ENCODE measurements around the gene ATPAF1.

DNA sequence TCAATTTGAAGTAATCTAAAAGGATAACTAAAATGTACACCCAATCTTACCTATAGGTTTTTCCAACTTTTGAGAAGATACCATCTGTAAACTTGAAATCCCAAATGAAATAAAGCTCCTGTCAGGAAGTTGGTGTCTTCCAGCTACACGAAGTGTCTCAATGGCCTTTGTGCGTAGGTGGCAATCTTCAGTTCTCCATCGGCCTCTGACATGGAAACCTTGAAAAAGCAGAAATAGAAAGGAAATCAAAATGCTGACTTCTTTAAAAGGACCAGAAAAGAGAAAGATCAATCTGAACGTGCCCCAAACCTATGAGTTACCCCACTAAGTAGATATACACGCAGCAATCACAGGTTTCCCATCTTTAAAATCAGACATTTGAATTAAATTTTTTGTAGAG is 74.1 kb downstream of the ATPAF1 start:
- TF ChIP-seq, protein P1, sequence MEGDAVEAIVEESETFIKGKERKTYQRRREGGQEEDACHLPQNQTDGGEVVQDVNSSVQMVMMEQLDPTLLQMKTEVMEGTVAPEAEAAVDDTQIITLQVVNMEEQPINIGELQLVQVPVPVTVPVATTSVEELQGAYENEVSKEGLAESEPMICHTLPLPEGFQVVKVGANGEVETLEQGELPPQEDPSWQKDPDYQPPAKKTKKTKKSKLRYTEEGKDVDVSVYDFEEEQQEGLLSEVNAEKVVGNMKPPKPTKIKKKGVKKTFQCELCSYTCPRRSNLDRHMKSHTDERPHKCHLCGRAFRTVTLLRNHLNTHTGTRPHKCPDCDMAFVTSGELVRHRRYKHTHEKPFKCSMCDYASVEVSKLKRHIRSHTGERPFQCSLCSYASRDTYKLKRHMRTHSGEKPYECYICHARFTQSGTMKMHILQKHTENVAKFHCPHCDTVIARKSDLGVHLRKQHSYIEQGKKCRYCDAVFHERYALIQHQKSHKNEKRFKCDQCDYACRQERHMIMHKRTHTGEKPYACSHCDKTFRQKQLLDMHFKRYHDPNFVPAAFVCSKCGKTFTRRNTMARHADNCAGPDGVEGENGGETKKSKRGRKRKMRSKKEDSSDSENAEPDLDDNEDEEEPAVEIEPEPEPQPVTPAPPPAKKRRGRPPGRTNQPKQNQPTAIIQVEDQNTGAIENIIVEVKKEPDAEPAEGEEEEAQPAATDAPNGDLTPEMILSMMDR (conservative IDR thresholded peaks at IDR 0.05 in 1 of 2, IDR thresholded peaks at IDR 0.05 in 1 of 2; ENCODE audit: low read depth in 1 of 2, low read length in 2 of 2) = no peak
- no peak for TF ChIP-seq EZH2 (IDR thresholded peaks at IDR 0.05; ENCODE audit: low read length, missing control alignments)

Data from fibroblast of lung (primary cell).